ENCODE data around the gene ANKRD10.

- no peak for TF ChIP-seq CTCF (IDR thresholded peaks at IDR 0.05)
- TF ChIP-seq ZFX (IDR thresholded peaks at IDR 0.05; ENCODE audit: borderline replicate concordance) = no peak
These were observed 28.7 kb downstream of the ANKRD10 start for GRCh38 chr13:110885966-110886869.

Measured in 22Rv1 (cell line).